ENCODE data around the gene CLPSL2.

The CLPSL2 gene

DNA sequence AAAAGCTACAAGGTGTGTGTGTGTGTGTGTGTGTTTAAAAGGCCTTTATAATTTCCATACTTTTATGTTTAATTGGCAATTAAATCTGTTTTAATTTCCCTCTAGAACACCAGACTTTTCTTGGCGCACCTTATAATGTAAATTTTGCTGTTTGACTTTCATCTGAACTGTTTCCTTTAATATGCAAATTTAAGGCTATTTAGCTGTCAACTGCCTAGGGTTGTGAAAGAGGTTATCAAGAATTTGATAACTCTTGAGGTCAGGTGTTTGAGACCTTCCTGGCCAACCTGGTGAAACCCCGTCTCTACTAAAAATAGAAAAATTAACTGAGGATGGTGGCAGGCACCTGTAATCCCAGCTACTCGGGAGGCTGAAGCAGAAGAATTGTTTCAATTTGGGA is 24.8 kb downstream of the CLPSL2 start:
- TF ChIP-seq, protein P1, sequence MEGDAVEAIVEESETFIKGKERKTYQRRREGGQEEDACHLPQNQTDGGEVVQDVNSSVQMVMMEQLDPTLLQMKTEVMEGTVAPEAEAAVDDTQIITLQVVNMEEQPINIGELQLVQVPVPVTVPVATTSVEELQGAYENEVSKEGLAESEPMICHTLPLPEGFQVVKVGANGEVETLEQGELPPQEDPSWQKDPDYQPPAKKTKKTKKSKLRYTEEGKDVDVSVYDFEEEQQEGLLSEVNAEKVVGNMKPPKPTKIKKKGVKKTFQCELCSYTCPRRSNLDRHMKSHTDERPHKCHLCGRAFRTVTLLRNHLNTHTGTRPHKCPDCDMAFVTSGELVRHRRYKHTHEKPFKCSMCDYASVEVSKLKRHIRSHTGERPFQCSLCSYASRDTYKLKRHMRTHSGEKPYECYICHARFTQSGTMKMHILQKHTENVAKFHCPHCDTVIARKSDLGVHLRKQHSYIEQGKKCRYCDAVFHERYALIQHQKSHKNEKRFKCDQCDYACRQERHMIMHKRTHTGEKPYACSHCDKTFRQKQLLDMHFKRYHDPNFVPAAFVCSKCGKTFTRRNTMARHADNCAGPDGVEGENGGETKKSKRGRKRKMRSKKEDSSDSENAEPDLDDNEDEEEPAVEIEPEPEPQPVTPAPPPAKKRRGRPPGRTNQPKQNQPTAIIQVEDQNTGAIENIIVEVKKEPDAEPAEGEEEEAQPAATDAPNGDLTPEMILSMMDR (conservative IDR thresholded peaks at IDR 0.05), result no peak
- no peak overlapping the region for H3K27ac ChIP-seq

DNA sequence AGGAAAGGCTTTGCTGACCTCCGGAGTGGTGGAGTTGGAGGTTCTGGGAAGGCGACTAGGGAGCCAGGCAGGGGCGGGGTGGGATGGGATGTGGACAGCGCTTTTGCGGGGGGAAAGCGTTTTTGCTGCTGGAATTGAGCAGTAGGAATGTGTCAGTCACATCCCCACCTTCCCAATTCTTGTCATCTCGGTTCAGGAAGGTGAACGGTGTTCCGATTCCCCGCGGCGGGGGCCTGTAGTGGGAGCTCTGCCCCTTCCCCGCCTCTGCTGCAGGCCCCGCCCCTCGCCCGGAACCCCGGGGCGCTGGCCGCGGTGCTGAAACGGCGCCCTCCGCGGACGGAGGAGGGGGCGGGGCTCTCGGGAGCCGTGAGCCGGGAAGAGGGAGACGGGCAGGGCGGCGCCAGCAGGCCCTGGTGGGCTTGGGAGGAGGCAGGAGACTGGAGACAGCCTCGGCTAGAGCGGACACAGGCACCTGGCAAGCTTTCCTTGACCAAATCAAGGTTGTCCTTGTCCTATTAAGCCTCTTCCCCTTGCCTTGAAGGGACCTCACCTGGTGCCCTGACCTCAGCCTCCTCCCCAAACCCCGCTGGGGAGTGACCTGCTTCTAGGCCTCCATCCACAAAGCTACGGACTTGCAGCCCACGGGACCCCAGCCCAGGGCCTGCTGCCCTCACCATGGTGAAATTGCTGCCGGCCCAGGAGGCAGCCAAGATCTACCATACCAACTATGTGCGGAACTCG is 28.8 kb downstream of the CLPSL2 start, which contains the start of gene LHFPL5:
LHFPL5 (plus strand) TSS at position 357 of the 741 bp plus-strand sequence; CDS start at position 676, 319 bp downstream.
- peak within 1 kb of the TSS; percentile 38; the same call in 1 of the 2 replicates for H3K27ac ChIP-seq
- TF ChIP-seq, protein P1 (conservative IDR thresholded peaks at IDR 0.05), result no peak

DNA sequence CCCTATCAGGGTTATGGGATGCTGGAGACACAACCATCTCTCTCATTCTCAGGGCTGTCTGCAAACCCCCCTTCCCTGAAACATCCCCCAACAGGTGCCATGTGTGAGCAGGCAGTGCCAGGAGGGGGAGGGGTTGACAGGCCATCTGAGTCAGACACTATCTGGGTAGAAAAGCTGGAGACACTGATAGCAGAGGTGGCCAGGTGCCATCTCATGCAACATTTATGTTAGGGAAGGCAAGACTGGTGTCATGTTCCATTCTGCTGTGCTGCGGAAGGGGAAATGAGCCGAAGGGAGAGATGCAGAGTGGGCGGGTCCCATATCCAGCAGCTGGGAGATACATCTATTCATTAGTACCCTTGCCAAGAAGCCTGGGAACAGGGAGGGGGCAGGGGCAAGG is 32.3 kb downstream of the CLPSL2 start:
- TF ChIP-seq, protein P1 (conservative IDR thresholded peaks at IDR 0.05), result no peak
- H3K27ac ChIP-seq, result no peak overlapping the region

DNA sequence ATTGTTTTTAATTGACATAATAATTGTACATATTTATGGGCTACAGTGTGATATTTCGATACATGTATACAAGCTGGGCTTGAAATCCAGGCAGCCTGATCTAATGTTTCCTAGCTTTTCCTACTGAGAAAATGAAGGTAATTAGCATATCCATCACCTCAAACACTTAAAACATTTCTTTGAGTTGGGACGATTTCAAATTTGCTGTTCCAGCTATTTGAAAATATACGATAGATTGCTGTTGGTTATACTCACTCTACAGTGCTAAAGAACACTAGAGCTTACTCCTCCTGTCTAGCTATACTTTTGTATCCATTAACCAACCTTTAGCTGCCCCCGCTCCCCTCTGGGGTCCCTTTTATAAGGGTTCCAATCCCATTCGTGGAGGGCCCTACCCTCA is 33.4 kb downstream of the CLPSL2 start:
- TF ChIP-seq, protein P1 (conservative IDR thresholded peaks at IDR 0.05), result no peak
- H3K27ac ChIP-seq, result no peak overlapping the region

DNA sequence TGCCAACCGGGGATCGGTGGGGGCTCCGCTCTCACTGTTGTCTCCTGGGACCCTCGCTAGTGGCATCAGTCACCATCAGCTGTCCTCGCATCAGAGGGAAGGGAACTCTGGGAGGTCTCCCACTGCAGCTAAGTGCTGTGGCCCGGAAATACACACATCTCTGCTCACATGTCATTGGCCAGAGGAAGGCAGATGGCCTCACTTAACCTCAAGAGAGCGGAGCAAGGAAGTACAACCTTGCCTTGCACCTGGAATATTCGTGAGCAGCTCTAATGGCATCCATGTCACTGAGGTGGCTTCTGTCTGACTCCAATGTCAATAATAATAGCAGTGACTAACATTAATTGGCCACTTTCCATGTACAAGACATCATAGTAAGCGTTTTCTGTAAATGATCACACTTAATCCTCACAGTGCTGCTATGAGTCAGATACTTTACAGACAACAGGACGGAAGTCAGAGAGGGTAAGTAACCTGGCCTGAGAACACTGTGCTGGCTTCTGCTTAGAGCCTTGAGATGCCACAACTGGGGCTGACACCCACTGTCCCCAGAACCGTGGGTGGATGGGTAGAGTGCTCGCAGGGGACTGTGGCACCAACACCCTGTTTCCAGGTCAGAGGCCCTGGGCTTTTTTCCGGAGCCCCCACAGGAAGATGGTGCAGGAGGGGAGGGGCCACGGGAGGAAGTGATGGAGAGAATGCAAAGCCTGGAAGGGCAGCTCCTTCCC is 34.7 kb downstream of the CLPSL2 start:
- no peak overlapping the region for H3K27ac ChIP-seq
- TF ChIP-seq, protein P1 (conservative IDR thresholded peaks at IDR 0.05), result no peak

DNA sequence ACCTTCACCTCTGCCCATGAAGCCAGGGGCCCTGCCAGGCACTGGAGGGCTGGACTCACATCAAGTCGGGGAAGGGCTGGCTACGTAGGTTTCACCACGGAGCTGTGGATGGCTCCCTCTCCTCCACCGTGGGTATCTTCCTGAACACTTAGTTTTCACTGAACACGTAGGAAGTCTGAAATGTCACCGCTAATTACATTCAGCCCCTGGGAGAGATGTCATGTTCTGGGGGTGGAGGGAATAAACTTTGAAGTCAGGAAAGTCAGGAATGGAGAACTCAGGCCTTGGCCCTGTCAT is 35.2 kb downstream of the CLPSL2 start:
- no peak overlapping the region for H3K27ac ChIP-seq
- TF ChIP-seq, protein P1 (conservative IDR thresholded peaks at IDR 0.05), result no peak

DNA sequence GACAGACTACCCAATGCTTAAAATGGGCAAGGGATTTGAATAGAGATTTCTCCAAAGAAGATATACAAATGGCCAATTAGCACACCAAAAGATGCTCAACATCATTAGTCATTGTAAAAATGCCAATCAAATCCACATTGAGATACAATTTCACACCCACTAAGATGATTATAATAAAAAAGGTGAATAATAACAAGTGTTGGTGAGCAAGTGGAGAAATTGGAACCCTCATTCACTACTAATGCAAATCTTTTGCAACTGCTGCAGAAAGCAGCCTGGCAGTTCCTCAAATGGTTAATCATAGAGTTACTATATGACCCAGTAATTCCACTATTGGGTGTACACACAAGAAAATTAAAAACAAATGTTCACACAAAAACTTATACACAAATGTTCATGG is 41.1 kb downstream of the CLPSL2 start:
- H3K27ac ChIP-seq, result no peak overlapping the region
- TF ChIP-seq, protein P1 (conservative IDR thresholded peaks at IDR 0.05), result no peak

Measured in VCaP (cell line).